Liver (tissue), 9 donors: ENCODE results near the gene MAML3. TPM values are rescaled to one million over a fixed set of nuclear protein-coding genes. Genes with fewer than 3 reads are reported as not detected.

ENCODE experiments used
- DNase-seq: peaks from one replicate; pipeline ENCODE4 v3.0.0-alpha.2; 2017; ENCODE audit warnings: low spot score
- H3K27ac ChIP-seq, 2 donors: one replicate each; pipeline ENCODE4 v1.7.0; 2013; ENCODE audit warnings: inconsistent platforms in 2 of 2, low read length in 2 of 2, control low read depth in 1 of 2, low read depth in 1 of 2, mild to moderate bottlenecking in 1 of 2
- H3K27me3 ChIP-seq, 4 donors: one replicate each; pipeline versions ENCODE4 v1.6.1 to v1.7.0; 2013; ENCODE audit warnings: low read length in 3 of 4, inconsistent platforms in 1 of 4, mild to moderate bottlenecking in 1 of 4, moderate library complexity in 1 of 4; ENCODE audit not compliant: control insufficient read depth in 4 of 4, insufficient read depth in 4 of 4
- H3K36me3 ChIP-seq, 4 donors: one replicate each; pipeline versions ENCODE4 v1.6.1 to v1.7.0; 2013; ENCODE audit warnings: low read length in 3 of 4, mild to moderate bottlenecking in 3 of 4, low read depth in 1 of 4, moderate library complexity in 1 of 4; ENCODE audit not compliant: control insufficient read depth in 4 of 4, insufficient read depth in 3 of 4
- H3K4me1 ChIP-seq, 4 donors: one replicate each; pipeline versions ENCODE4 v1.6.1 to v1.7.0; 2013; ENCODE audit warnings: low read length in 3 of 4, mild to moderate bottlenecking in 3 of 4, moderate library complexity in 1 of 4; ENCODE audit not compliant: control insufficient read depth in 4 of 4, insufficient read depth in 4 of 4
- H3K4me3 ChIP-seq, 3 donors: one replicate each; pipeline versions ENCODE4 v1.6.1 to v1.7.0; 2013; ENCODE audit warnings: low read length in 3 of 3, control low read depth in 1 of 3, low read depth in 1 of 3, mild to moderate bottlenecking in 1 of 3
- H3K9ac ChIP-seq, 2 donors: one replicate each; pipeline ENCODE4 v1.7.0; 2013; ENCODE audit warnings: low read length in 2 of 2, mild to moderate bottlenecking in 2 of 2, moderate library complexity in 2 of 2, control low read depth in 1 of 2, low read depth in 1 of 2
- H3K9me3 ChIP-seq, 4 donors: one replicate each; pipeline versions ENCODE4 v1.6.1 to v1.7.0; 2013; ENCODE audit warnings: low read length in 3 of 4; ENCODE audit not compliant: control insufficient read depth in 4 of 4
- ATF3 ChIP-seq: IDR thresholded peaks from 2 replicates; pipeline ENCODE4 v1.6.1; 2016; ENCODE audit warnings: antibody characterized with exemption
- EGR1 ChIP-seq, 2 donors: IDR thresholded peaks; 2 replicates each; pipeline ENCODE4 v1.6.1; 2016 to 2018; ENCODE audit warnings: antibody characterized with exemption in 2 of 2, low read depth in 2 of 2
- FOXA1 ChIP-seq: IDR thresholded peaks from 2 replicates; pipeline ENCODE4 v1.6.1; 2016; ENCODE audit warnings: antibody characterized with exemption
- GABPA ChIP-seq, 2 donors: IDR thresholded peaks in 1 of 2; conservative IDR thresholded peaks in 1 of 2; 2 replicates each; pipeline ENCODE4 v1.6.1; 2016; ENCODE audit warnings: antibody characterized with exemption in 2 of 2, mild to moderate bottlenecking in 1 of 2, moderate library complexity in 1 of 2
- HNF4A ChIP-seq, 2 donors: conservative IDR thresholded peaks; 2 replicates each; pipeline ENCODE4 v1.6.1; 2016; ENCODE audit warnings: antibody characterized with exemption in 2 of 2, mild to moderate bottlenecking in 2 of 2
- HNF4G ChIP-seq: IDR thresholded peaks from 2 replicates; pipeline ENCODE4 v1.6.1; 2016; ENCODE audit warnings: antibody characterized with exemption
- JUND ChIP-seq, 2 donors: IDR thresholded peaks; 2 replicates each; pipeline ENCODE4 v1.6.1; 2016; ENCODE audit warnings: antibody characterized with exemption in 2 of 2
- NR2F2 ChIP-seq: IDR thresholded peaks from 2 replicates; pipeline ENCODE4 v1.6.1; 2016; ENCODE audit warnings: antibody characterized with exemption
- RAD21 ChIP-seq, 2 donors: IDR thresholded peaks; 2 replicates each; pipeline ENCODE4 v1.6.1; 2016; ENCODE audit warnings: antibody characterized with exemption in 2 of 2, mild to moderate bottlenecking in 2 of 2
- TAF1 ChIP-seq: conservative IDR thresholded peaks from 2 replicates; pipeline ENCODE4 v1.6.1; 2016; ENCODE audit warnings: antibody characterized with exemption, mild to moderate bottlenecking
- YY1 ChIP-seq: IDR thresholded peaks from 2 replicates; pipeline ENCODE4 v1.6.1; 2016; ENCODE audit warnings: antibody characterized with exemption, mild to moderate bottlenecking
- WGBS: extraction: QIAGEN DNeasy Blood & Tissue Kit; methylation state at CpG from one replicate; pipeline ENCODE4 v1.1.7; 2013; 5-methylcytosine and 5-hydroxymethylcytosine counted together
- polyA plus RNA-seq, 2 donors: library from polyadenylated mRNA; stranded (reverse) in 1 of 2; unstranded in 1 of 2; fragments of 200-250 nt in 1 of 2; fragments of >200 nt in 1 of 2; fragmentation: Nextera tagmentation in 1 of 2; extraction: Ambion mirVana in 1 of 2; gene quantifications; one replicate each; pipeline versions ENCODE4 v1.2.1 to v1.2.3, GENCODE V29; 2013 to 2015
- total RNA-seq, 2 donors: library from RNA; depleted of rRNA; stranded (reverse); fragments of >200 nt; gene quantifications; one replicate each; pipeline ENCODE4 v1.2.3, GENCODE V29; 2014
- TF ChIP-seq, protein P1 (sequence below): fragments of 150-350 bp; IDR thresholded peaks from 2 replicates; pipeline ENCODE4 v1.5.1; 2017; ENCODE audit warnings: improper control_type of control experiment, low read depth, low read length; ENCODE audit not compliant: missing input control
- TF ChIP-seq, protein P2 (sequence below): IDR thresholded peaks from 2 replicates; pipeline ENCODE4 v1.6.1; 2016; ENCODE audit warnings: antibody characterized with exemption
- TF ChIP-seq, protein P3 (sequence below): IDR thresholded peaks from 2 replicates; pipeline ENCODE4 v1.6.1; 2016; ENCODE audit warnings: antibody characterized with exemption
- donor health status: healthy.
- donor health status: healthy.
- donor health status: healthy.
- donor health status: healthy.
- donor health status: healthy.

The MAML3 gene
- total and polyA plus RNA-seq, 4 donors: 1.3 to 4.3 (median 2.7) TPM

DNA sequence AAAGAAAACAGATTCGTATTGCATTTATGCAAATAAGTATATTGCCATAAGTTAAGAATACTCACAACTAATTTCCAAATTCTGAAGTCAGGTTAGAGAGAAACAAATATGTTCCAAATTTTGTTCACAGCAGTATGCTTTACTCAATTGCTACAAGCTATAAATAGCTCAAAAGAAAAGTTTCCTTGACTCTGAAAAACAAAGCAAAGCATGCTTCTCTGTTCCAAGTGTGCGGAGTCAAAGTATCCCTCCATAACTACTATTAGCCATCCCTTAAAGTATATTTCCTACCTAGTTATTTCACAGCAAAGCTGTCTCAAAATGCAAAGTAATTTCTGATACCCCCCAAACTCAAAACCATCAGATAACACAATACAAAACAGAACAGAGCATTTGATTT, 441.1 kb downstream of the MAML3 start:
- Histone ChIP-seq H3K9ac (no peak overlapping the region), H3K36me3 (peaks cover 3 to 14% (median 6%) of the 10 kb centered on the region in 4 donors), H3K4me3 (no peak overlapping the region), H3K4me1 (no peaks in the 10 kb centered on the region), H3K27ac (no peak overlapping the region), H3K27me3 (no peaks in the 10 kb centered on the region), H3K9me3 (no peaks in the 10 kb centered on the region)
- DNase-seq: no peak
- no peak for TF ChIP-seq HNF4A (conservative IDR thresholded peaks at IDR 0.05)
- no peak for TF ChIP-seq RAD21 (IDR thresholded peaks at IDR 0.05)
- no peak for TF ChIP-seq FOXA1
- no peak for TF ChIP-seq JUND (IDR thresholded peaks at IDR 0.05)
- TF ChIP-seq, protein P1, sequence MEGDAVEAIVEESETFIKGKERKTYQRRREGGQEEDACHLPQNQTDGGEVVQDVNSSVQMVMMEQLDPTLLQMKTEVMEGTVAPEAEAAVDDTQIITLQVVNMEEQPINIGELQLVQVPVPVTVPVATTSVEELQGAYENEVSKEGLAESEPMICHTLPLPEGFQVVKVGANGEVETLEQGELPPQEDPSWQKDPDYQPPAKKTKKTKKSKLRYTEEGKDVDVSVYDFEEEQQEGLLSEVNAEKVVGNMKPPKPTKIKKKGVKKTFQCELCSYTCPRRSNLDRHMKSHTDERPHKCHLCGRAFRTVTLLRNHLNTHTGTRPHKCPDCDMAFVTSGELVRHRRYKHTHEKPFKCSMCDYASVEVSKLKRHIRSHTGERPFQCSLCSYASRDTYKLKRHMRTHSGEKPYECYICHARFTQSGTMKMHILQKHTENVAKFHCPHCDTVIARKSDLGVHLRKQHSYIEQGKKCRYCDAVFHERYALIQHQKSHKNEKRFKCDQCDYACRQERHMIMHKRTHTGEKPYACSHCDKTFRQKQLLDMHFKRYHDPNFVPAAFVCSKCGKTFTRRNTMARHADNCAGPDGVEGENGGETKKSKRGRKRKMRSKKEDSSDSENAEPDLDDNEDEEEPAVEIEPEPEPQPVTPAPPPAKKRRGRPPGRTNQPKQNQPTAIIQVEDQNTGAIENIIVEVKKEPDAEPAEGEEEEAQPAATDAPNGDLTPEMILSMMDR: no peak
- TF ChIP-seq, protein P2, sequence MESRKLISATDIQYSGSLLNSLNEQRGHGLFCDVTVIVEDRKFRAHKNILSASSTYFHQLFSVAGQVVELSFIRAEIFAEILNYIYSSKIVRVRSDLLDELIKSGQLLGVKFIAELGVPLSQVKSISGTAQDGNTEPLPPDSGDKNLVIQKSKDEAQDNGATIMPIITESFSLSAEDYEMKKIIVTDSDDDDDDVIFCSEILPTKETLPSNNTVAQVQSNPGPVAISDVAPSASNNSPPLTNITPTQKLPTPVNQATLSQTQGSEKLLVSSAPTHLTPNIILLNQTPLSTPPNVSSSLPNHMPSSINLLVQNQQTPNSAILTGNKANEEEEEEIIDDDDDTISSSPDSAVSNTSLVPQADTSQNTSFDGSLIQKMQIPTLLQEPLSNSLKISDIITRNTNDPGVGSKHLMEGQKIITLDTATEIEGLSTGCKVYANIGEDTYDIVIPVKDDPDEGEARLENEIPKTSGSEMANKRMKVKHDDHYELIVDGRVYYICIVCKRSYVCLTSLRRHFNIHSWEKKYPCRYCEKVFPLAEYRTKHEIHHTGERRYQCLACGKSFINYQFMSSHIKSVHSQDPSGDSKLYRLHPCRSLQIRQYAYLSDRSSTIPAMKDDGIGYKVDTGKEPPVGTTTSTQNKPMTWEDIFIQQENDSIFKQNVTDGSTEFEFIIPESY: no peak
- 96% methylated on average over 2 of the region's 2 CpGs for WGBS

- WGBS: 81% methylated on average over 4 of the region's 4 CpGs
- no peak overlapping the region for H3K4me3 ChIP-seq
Measured at GRCh38 chr4:139711461-139711860, 442.5 kb downstream of the MAML3 start.

More at GRCh38 chr4:139711461-139711860, 442.5 kb downstream of the MAML3 start:
- Histone ChIP-seq H3K36me3 (peaks cover 2 to 8% (median 5%) of the 10 kb centered on the region in 4 donors), H3K9ac (no peak overlapping the region), H3K4me1 (no peaks in the 10 kb centered on the region), H3K9me3 (no peaks in the 10 kb centered on the region), H3K27me3 (no peaks in the 10 kb centered on the region), H3K27ac (no peak overlapping the region)
- TF ChIP-seq RAD21 (IDR thresholded peaks at IDR 0.05) (no peak), EGR1 (IDR thresholded peaks at IDR 0.05; ENCODE audit: low read depth in 2 of 2) (no peak), NR2F2 (no peak), HNF4G (no peak), HNF4A (conservative IDR thresholded peaks at IDR 0.05) (no peak), JUND (IDR thresholded peaks at IDR 0.05) (no peak), GABPA (IDR thresholded peaks at IDR 0.05 in 1 of 2, conservative IDR thresholded peaks at IDR 0.05 in 1 of 2) (no peak), ATF3 (no peak), YY1 (no peak), FOXA1 (no peak), TAF1 (no peak)
- TF ChIP-seq, protein P3, sequence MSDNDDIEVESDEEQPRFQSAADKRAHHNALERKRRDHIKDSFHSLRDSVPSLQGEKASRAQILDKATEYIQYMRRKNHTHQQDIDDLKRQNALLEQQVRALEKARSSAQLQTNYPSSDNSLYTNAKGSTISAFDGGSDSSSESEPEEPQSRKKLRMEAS: no peak
- TF ChIP-seq, protein P2: no peak
- TF ChIP-seq, protein P1: no peak
- no peak for DNase-seq
